Central memory CD8-positive, alpha-beta T cell (primary cell): ENCODE measurements around the gene NEUROG2.
"Not testable (repeated sequence)": the region's sequence is repeated elsewhere in the genome, so short reads cannot be mapped to it uniquely, and the experiment has no call there.

Experiments
- ATAC-seq: fragments of 150-1000 bp; cut with Tn5 transposase; replicated peaks from 2 replicates; pipeline ENCODE4 v1.10.0; 2022; ENCODE audit warnings: mild to moderate bottlenecking, moderate FRiP score, moderate number of reproducible peaks; ENCODE audit not compliant: poor library complexity, severe bottlenecking; ENCODE audit errors: extremely low read depth
- DNase-seq, 2 donors: peaks; one replicate each; pipeline ENCODE4 v3.0.0; 2021; ENCODE audit warnings: low spot score in 2 of 2
- H3K27ac Mint-ChIP-seq: one replicate; pipeline ENCODE4 v1.8.0; 2022; ENCODE audit warnings: low read depth, mild to moderate bottlenecking, moderate library complexity, mixed read lengths
- H3K27me3 Mint-ChIP-seq: one replicate; pipeline ENCODE4 v1.8.0; 2022; ENCODE audit warnings: mixed read lengths
- H3K36me3 Mint-ChIP-seq: one replicate; pipeline ENCODE4 v1.8.0; 2022; ENCODE audit warnings: mild to moderate bottlenecking, moderate library complexity, mixed read lengths; ENCODE audit not compliant: insufficient read depth
- H3K4me1 Mint-ChIP-seq: one replicate; pipeline ENCODE4 v1.8.0; 2022; ENCODE audit warnings: mixed read lengths
- H3K4me3 Mint-ChIP-seq: one replicate; pipeline ENCODE4 v1.8.0; 2022; ENCODE audit warnings: mild to moderate bottlenecking, moderate library complexity, mixed read lengths
- H3K9me3 Mint-ChIP-seq: one replicate; pipeline ENCODE4 v1.8.0; 2022; ENCODE audit warnings: mixed read lengths

The NEUROG2 gene

DNA sequence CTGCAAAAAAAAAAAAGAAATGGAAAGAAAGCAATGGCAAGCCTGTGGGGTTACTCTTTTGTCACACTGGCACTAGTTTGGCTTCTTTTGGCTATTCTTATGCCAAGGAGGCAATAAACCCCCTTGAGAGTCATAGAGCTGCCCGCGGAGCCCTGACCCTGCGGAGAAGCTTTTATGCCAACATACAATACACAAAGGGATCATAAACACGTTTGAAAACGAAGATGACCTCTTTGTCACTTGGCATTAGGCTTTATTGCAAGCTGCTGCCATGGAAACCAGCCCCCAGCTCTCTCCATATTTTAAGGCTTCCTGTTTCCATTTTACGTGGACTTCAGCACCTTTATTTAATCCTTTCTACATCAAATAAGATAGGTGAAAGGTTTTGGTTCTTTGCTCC is 7.6 kb downstream of the NEUROG2 start:
- H3K27ac Mint-ChIP-seq, result no peak overlapping the region
- H3K9me3 Mint-ChIP-seq, result no peaks in the 10 kb centered on the region
- peaks cover 15% of the 10 kb centered on the region for H3K4me1 Mint-ChIP-seq
- H3K4me3 Mint-ChIP-seq, result no peak overlapping the region
- DNase-seq (no peak), ATAC-seq (no peak)
- H3K27me3 Mint-ChIP-seq, result peaks cover 96% of the 10 kb centered on the region
- no peaks in the 10 kb centered on the region for H3K36me3 Mint-ChIP-seq

DNA sequence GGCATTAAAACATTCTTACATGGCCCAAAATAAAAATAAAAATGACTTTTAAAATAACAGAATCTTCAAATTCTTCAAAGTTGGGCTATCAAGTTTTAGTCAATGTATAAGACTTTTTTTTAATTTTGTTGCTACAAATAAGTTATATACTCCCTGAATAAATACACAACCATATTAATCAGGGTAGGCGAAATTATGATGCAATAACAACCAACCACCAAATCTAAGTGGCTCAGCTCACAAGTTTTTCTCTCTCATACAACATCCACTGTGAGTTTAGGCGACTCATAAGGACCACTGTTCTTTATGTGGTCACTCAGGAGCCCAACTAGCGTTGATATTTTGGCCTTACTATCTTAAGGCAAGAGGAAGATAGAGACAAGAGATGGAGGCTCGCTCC is 11.2 kb downstream of the NEUROG2 start:
- H3K4me3 Mint-ChIP-seq, result no peak overlapping the region
- no peaks in the 10 kb centered on the region for H3K36me3 Mint-ChIP-seq
- DNase-seq (no peak), ATAC-seq (no peak)
- no peak overlapping the region for H3K27ac Mint-ChIP-seq
- peaks cover 8% of the 10 kb centered on the region for H3K4me1 Mint-ChIP-seq
- peaks cover 76% of the 10 kb centered on the region for H3K27me3 Mint-ChIP-seq
- H3K9me3 Mint-ChIP-seq, result no peaks in the 10 kb centered on the region

DNA sequence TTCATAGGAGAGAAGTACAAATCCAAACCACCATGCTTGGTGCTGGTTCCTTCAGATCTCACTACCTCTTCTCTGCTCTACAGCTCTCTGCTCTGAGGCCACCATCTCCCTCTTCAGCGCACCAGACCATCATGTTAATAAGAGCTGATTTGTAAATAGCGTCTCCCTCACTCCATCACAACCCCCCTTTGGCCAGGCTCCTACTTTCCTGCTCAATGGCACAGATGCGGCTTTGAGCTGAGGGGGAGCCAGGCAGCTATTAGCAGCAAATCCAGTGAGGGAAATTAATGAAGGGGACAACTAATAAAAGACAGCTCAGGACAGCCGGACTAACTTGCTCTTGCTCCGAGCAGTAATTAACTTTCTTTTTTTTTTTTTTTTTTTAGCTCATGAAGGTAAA is 13.1 kb downstream of the NEUROG2 start:
- Mint-ChIP-seq H3K27me3 (peaks cover 57% of the 10 kb centered on the region), H3K36me3 (no peaks in the 10 kb centered on the region), H3K9me3 (no peaks in the 10 kb centered on the region), H3K4me3 (no peak overlapping the region), H3K4me1 (no peaks in the 10 kb centered on the region), H3K27ac (no peak overlapping the region)
- ATAC-seq (no peak), DNase-seq (no peak)

DNA sequence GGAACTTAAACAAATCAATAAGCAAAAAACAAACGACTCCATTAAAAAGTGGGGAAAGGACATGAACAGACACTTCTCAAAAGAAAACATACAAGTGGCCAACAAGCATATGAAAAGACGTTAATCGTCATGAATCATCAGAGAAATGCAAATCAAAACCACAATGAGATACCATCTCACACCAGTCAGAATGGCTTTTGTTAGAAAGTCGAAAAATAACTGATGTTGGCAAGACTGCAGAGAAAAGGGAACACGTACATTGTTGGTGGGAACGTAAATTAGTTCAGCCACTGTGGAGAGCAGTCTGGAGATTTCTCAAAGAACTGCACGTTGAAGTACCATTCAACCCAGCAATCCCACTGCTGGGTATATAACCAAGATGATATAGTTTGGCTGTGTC is 23.7 kb downstream of the NEUROG2 start:
- DNase-seq (no peak), ATAC-seq (no peak)
- Mint-ChIP-seq H3K9me3 (peaks cover 9% of the 10 kb centered on the region), H3K4me1 (no peaks in the 10 kb centered on the region), H3K27me3 (peaks cover 28% of the 10 kb centered on the region), H3K4me3 (no peak overlapping the region), H3K27ac (no peak overlapping the region), H3K36me3 (no peaks in the 10 kb centered on the region)

DNA sequence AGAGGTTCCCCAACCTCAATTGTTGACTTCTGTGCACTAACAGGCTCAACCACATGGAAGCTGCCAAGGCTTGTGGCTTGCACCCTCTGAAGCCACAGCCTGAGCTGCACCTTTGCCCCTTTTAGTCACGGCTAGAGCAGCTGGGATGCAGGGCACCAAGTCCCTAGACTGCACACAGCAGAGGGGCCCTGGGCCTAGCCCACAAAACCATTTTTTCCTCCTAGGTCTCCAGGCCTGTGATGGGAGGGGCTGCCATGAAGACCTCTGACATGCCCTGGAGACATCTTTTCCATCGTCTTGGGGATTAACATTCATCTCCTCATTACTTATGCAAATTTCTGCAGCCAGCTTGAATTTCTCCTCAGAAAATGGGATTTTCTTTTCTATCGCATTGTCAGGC is 25.2 kb downstream of the NEUROG2 start:
- H3K4me1 Mint-ChIP-seq, ATAC-seq, DNase-seq, H3K4me3 Mint-ChIP-seq, H3K9me3 Mint-ChIP-seq, H3K27ac Mint-ChIP-seq, H3K36me3 Mint-ChIP-seq: not testable (repeated sequence)
- H3K27me3 Mint-ChIP-seq, result peaks cover 43% of the 10 kb centered on the region

DNA sequence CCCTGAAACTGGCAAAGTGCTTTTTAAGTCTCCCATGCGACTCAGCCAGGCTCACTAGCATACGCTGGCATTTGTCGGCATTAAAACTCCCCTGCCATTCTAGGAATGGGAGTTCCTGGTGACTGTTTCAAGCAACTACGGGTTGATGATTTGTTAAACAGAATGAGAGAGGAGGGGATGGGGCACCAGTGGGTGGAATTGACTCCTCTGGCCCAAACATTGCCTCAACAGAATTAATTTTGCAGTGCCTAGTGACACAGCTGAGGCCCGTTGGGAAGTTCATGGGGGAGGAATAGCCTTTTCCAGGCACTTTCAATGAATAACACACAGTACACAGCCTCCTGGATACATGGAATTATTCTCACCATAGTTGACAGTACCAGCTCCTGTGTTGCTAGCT is 30.1 kb downstream of the NEUROG2 start:
- ATAC-seq, result no peak

DNA sequence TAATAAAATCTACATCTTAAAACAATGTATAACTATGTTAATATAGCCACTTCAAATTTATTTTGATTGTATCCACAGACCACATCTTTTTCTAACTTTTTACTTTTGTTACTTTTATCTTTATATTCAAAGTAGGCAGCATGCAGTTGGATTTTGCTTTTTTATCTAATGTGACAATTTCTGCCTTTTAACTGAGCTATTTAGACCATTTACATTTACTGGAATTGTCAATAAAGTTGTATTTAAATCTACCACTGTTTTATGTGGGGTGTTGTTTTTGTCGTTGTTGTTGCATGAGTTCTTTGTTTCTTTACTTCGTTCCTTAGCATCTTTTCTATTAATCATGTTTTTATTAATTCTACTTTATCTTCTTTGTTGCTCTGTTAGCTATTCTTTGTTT is 42.0 kb downstream of the NEUROG2 start:
- H3K4me3 Mint-ChIP-seq, result no peak overlapping the region
- no peak for ATAC-seq
- peaks cover 2% of the 10 kb centered on the region for H3K36me3 Mint-ChIP-seq

More for the DNA sequence above, 30.1 kb downstream of the NEUROG2 start:
- H3K4me1 Mint-ChIP-seq, result no peaks in the 10 kb centered on the region
- peaks cover 19% of the 10 kb centered on the region for H3K9me3 Mint-ChIP-seq
- DNase-seq, result no peak
- H3K27me3 Mint-ChIP-seq, result peaks cover 52% of the 10 kb centered on the region
- no peak overlapping the region for H3K4me3 Mint-ChIP-seq
- no peaks in the 10 kb centered on the region for H3K36me3 Mint-ChIP-seq
- no peak overlapping the region for H3K27ac Mint-ChIP-seq

DNA sequence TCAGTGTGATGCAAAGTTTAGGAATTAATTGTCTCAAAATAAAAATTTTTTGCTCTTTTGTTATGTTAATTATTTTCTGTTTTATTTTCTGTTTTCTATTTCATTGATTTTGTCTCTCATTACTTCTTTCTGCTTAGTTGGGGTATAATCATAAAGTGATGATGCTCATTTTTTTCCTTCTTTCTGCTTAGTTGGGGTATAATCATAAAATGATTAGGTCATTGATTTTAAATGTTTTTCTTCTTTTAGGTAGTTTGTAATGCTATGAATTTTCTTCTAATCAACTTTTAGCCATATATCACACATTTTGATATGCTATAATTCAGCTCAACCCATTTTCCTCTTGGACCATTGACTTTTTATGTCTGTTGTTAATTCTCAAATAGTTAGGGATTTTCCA is 43.7 kb downstream of the NEUROG2 start:
- peaks cover 15% of the 10 kb centered on the region for H3K27me3 Mint-ChIP-seq
- H3K9me3 Mint-ChIP-seq, result no peaks in the 10 kb centered on the region
- ATAC-seq, result no peak
- H3K4me1 Mint-ChIP-seq, result no peaks in the 10 kb centered on the region
- H3K27ac Mint-ChIP-seq, result no peak overlapping the region
- H3K36me3 Mint-ChIP-seq, result peaks cover 2% of the 10 kb centered on the region
- no peak overlapping the region for H3K4me3 Mint-ChIP-seq
- no peak for DNase-seq

More for the DNA sequence above, 42.0 kb downstream of the NEUROG2 start:
- DNase-seq, result no peak
- H3K4me1 Mint-ChIP-seq, result no peaks in the 10 kb centered on the region
- peaks cover 28% of the 10 kb centered on the region for H3K27me3 Mint-ChIP-seq
- H3K27ac Mint-ChIP-seq, result no peak overlapping the region
- H3K9me3 Mint-ChIP-seq, result no peaks in the 10 kb centered on the region
